ENCODE measurements around the gene INSM2.

The INSM2 gene

DNA sequence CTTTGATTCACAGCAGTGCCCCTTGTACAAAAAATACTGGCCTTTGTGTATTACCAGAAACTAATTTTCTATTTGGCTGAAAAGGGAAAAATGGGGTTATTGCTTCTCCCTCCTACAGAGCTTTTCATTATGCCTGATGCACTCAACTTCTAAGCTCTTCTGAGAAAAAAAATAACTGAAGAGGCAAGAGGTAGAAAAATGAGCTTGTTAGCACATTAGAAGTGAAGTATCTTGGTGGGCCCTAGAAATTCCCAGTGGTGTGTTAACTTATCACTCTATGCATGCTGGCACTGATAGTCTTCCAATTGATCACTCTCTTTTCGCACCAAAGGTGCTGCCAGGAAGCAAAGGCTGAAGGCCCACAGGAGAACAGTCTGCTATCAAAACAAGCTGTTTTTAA is 17.1 kb downstream of the INSM2 start:
- no peak for TF ChIP-seq CTCF (IDR thresholded peaks at IDR 0.05)

DNA sequence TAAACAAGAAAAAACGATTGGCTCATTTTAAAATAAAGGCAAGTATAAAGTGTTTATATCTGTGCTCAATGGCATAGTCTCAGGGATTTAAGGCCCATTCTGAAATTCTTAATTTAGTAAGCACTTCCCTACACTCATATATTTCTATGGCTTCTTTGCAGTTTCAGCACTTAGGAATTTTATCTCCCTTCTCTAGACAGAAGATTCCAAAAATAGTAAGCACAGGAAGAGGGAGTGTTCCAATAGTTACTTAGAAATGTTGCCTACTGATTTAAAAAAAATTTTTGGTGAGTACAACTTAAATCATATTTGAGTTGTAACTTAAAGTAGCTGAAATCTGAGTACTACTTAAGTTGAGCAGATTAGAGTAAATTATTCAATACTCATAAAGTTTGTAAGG is 19.8 kb downstream of the INSM2 start:
- TF ChIP-seq CTCF (IDR thresholded peaks at IDR 0.05), result no peak

DNA sequence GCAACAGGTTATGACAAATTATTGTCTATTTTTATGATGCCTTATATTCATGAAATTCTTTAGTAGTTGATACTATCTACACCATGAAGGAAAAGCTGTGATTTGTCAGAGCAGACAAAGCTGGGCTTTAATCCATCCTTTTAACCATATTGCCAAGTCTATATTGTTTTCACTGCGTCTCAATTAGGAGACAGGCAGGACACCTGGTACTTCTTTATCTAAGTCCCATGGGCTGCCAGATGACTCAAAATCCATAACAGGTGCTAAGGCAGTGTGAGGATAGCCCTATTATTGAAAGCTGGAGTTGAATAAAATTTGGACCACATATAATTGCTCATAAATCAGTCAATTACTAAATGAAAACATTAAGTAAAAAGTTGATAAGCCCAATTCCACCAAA is 22.6 kb downstream of the INSM2 start:
- no peak for TF ChIP-seq CTCF (IDR thresholded peaks at IDR 0.05)

GRCh38 chr14:35557221-35557747 is 23.3 kb downstream of the INSM2 start:
- TF ChIP-seq CTCF (IDR thresholded peaks at IDR 0.05), result no peak

DNA sequence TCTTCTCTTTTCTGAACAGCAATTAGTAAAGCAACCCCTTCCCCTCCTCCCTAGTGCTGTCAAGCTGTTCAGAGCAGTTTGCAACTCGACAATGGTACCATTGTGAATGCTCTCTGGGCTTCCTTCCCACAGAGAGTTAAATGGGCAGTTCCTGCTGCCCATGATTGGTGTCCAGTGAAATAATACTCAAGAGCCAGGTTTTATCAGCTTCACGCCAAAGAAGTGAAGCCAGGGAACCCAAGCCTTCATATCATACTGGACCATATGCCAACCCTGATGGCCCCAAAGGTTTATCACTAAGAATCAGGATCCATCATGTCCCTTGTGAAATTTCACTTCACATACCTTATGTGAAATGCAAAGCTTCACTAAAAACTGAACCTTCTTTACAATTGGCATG is 24.7 kb downstream of the INSM2 start:
- TF ChIP-seq CTCF (IDR thresholded peaks at IDR 0.05), result no peak

- TF ChIP-seq CTCF (IDR thresholded peaks at IDR 0.05), result no peak
These were observed 32.0 kb downstream of the INSM2 start for GRCh38 chr14:35565871-35566464.

DNA sequence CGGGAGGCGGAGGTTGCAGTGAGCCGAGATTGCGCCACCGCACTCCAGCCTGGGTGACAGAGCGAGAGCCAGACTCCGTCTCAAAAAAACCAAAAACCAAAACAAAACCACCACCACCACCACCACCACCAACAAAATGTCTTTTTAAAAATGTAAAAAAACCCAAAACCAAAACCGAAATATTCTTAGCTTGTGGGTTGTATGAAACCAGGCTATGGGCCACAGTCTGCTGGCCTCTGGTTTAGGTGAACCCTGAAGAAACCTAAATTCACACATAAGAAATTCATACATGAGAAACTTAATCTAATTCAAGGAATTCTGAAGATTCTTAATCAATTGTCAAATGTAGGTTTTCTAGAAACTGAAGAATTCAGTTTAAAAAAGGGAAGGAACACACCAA is 37.6 kb downstream of the INSM2 start:
- TF ChIP-seq CTCF (IDR thresholded peaks at IDR 0.05), result no peak

DNA sequence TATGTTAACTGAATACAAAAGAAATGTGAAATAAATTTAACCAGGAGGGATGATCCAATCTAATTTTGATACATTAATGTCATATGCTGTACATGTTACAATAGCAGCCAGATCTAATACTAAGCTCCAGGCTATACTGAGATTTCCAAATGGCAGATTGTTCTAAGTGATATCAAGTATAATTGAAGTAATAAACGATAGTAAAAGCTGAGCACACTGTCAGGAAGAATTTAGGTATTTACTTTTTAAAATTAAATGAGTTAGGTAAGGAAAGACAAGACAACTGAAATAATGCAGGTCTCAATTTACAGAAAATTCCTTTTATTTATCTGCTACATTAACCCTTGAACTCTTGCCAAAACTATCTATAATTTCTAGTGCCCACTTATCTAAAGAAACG is 39.9 kb downstream of the INSM2 start:
- TF ChIP-seq CTCF (IDR thresholded peaks at IDR 0.05), result no peak
